HEK293 (cell line): ENCODE results near the gene BSCL2.

Experiments used
- MZF1 ChIP-seq: fragments of 450-650 bp; formaldehyde crosslinking; IDR thresholded peaks from 2 replicates; pipeline ENCODE4 v1.5.1; 2017; ENCODE audit warnings: missing biosample characterization, missing genetic modification characterization, borderline replicate concordance
- ZNF140 ChIP-seq: fragments of 450-650 bp; formaldehyde crosslinking; IDR thresholded peaks from 2 replicates; pipeline ENCODE4 v1.5.1; 2016; ENCODE audit warnings: missing biosample characterization, missing genetic modification characterization
- ZNF274 ChIP-seq, 2 experiments: fragments of 200-500 bp in 1 of 2; fragments of 450-650 bp in 1 of 2; sonication (Bioruptor generic) in 1 of 2; formaldehyde crosslinking in 1 of 2; IDR thresholded peaks; 2 replicates each; pipeline versions ENCODE4 v1.5.1 to v1.6.1; 2014 to 2016; ENCODE audit warnings: borderline replicate concordance in 1 of 2, inconsistent platforms in 1 of 2, low read length in 1 of 2, missing biosample characterization in 1 of 2, missing genetic modification characterization in 1 of 2
- ZNF423 ChIP-seq: fragments of 450-650 bp; formaldehyde crosslinking; IDR thresholded peaks from 2 replicates; pipeline ENCODE4 v1.5.1; 2016; ENCODE audit warnings: missing biosample characterization, missing genetic modification characterization
- ZNF660 ChIP-seq: fragments of 450-650 bp; IDR thresholded peaks from 2 replicates; pipeline ENCODE4 v1.5.1; 2018; ENCODE audit warnings: missing biosample characterization, mild to moderate bottlenecking, missing genetic modification characterization
- ZNF768 ChIP-seq: fragments of 450-650 bp; formaldehyde crosslinking; IDR thresholded peaks from 2 replicates; pipeline ENCODE4 v1.5.1; 2018; ENCODE audit warnings: missing biosample characterization, mild to moderate bottlenecking, missing genetic modification characterization
- TF ChIP-seq, protein P1 (sequence below): fragments of 450-650 bp; formaldehyde crosslinking; IDR thresholded peaks from 2 replicates; pipeline ENCODE4 v1.5.1; 2016; ENCODE audit warnings: missing biosample characterization, missing genetic modification characterization
- TF ChIP-seq, protein P2 (sequence below): fragments of 450-650 bp; formaldehyde crosslinking; IDR thresholded peaks from 2 replicates; pipeline ENCODE4 v1.5.1; 2016; ENCODE audit warnings: missing biosample characterization, missing genetic modification characterization
- TF ChIP-seq, protein P3 (sequence below): fragments of 450-650 bp; formaldehyde crosslinking; IDR thresholded peaks from 2 replicates; pipeline ENCODE4 v1.5.1; 2016; ENCODE audit warnings: missing biosample characterization, missing genetic modification characterization
- TF ChIP-seq, protein P4 (sequence below): fragments of 450-650 bp; formaldehyde crosslinking; IDR thresholded peaks from 2 replicates; pipeline ENCODE4 v1.5.1; 2016; ENCODE audit warnings: missing biosample characterization, missing genetic modification characterization

DNA sequence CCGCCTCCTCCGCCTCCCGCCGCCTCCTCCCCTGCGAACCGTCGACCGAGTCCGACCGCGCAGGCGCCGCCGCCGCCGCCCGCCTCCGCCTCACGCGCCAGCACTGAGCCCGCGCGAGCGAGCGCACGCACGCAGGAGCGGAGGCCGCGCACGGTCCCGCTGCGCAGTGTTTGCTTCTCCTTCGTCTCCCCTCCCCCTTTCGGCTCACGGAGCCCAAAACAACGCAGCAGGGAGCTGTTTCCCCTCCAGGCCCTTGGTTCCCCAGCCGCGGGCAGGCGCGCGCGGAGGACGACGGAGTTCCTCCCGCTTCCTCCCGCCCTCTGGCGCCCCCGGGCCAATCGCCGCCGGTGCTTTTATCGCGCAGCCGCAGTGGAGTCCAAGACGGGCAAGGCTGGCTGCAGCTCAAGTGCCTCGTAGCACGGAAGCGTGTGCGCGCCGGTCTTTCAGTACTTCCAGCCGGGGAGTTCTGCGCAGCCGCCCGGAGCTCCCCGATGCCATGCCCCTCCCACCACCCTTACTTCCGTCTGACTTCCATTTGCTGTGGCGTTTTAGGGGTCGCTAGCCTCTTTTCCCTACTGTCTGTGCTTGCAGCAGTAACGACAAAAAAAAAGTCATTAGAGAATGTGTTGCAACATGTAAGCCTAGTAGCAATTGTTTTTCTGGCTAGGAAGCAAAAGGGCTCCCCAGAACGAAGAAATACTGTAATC, 20.1 kb upstream of the BSCL2 start, which contains the start of gene HNRNPUL2:
- TF ChIP-seq MZF1 (tag by site-specific recombination) = no peak
- TF ChIP-seq, protein P1, sequence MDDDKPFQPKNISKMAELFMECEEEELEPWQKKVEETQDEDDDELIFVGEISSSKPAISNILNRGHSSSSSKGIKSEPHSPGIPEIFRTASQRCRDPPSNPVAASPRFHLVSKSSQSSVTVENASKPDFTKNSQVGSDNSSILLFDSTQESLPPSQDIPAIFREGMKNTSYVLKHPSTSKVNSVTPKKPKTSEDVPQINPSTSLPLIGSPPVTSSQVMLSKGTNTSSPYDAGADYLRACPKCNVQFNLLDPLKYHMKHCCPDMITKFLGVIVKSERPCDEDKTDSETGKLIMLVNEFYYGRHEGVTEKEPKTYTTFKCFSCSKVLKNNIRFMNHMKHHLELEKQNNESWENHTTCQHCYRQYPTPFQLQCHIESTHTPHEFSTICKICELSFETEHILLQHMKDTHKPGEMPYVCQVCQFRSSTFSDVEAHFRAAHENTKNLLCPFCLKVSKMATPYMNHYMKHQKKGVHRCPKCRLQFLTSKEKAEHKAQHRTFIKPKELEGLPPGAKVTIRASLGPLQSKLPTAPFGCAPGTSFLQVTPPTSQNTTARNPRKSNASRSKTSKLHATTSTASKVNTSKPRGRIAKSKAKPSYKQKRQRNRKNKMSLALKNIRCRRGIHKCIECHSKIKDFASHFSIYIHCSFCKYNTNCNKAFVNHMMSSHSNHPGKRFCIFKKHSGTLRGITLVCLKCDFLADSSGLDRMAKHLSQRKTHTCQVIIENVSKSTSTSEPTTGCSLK (tag by site-specific recombination) = no peak
- TF ChIP-seq, protein P2, sequence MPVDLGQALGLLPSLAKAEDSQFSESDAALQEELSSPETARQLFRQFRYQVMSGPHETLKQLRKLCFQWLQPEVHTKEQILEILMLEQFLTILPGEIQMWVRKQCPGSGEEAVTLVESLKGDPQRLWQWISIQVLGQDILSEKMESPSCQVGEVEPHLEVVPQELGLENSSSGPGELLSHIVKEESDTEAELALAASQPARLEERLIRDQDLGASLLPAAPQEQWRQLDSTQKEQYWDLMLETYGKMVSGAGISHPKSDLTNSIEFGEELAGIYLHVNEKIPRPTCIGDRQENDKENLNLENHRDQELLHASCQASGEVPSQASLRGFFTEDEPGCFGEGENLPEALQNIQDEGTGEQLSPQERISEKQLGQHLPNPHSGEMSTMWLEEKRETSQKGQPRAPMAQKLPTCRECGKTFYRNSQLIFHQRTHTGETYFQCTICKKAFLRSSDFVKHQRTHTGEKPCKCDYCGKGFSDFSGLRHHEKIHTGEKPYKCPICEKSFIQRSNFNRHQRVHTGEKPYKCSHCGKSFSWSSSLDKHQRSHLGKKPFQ (tag by site-specific recombination) = no peak
- no peak for TF ChIP-seq ZNF140 (tag by site-specific recombination)
- TF ChIP-seq, protein P3, sequence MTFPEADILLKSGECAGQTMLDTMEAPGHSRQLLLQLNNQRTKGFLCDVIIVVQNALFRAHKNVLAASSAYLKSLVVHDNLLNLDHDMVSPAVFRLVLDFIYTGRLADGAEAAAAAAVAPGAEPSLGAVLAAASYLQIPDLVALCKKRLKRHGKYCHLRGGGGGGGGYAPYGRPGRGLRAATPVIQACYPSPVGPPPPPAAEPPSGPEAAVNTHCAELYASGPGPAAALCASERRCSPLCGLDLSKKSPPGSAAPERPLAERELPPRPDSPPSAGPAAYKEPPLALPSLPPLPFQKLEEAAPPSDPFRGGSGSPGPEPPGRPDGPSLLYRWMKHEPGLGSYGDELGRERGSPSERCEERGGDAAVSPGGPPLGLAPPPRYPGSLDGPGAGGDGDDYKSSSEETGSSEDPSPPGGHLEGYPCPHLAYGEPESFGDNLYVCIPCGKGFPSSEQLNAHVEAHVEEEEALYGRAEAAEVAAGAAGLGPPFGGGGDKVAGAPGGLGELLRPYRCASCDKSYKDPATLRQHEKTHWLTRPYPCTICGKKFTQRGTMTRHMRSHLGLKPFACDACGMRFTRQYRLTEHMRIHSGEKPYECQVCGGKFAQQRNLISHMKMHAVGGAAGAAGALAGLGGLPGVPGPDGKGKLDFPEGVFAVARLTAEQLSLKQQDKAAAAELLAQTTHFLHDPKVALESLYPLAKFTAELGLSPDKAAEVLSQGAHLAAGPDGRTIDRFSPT = peak; percentile 79
- TF ChIP-seq, protein P4, sequence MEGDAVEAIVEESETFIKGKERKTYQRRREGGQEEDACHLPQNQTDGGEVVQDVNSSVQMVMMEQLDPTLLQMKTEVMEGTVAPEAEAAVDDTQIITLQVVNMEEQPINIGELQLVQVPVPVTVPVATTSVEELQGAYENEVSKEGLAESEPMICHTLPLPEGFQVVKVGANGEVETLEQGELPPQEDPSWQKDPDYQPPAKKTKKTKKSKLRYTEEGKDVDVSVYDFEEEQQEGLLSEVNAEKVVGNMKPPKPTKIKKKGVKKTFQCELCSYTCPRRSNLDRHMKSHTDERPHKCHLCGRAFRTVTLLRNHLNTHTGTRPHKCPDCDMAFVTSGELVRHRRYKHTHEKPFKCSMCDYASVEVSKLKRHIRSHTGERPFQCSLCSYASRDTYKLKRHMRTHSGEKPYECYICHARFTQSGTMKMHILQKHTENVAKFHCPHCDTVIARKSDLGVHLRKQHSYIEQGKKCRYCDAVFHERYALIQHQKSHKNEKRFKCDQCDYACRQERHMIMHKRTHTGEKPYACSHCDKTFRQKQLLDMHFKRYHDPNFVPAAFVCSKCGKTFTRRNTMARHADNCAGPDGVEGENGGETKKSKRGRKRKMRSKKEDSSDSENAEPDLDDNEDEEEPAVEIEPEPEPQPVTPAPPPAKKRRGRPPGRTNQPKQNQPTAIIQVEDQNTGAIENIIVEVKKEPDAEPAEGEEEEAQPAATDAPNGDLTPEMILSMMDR (tag by site-specific recombination) = no peak
- peak; percentile 18; the same call in 1 of the 2 replicates for TF ChIP-seq ZNF660 (tag by site-specific recombination)
- TF ChIP-seq ZNF768 (tag by site-specific recombination) = no peak
- TF ChIP-seq ZNF274 (IDR thresholded peaks at IDR 0.05; ENCODE audit: low read length) = no peak
- no peak for TF ChIP-seq ZNF274 (tag by site-specific recombination; IDR thresholded peaks at IDR 0.05; ENCODE audit: borderline replicate concordance)
- peak; percentile 66; the same call in 1 of the 2 replicates for TF ChIP-seq ZNF423
